HG03097 (cell line): ENCODE results near the gene CALM1.

Experiments
- ATAC-seq: cut with Tn5 transposase; IDR thresholded peaks from one replicate; pipeline ENCODE4 v1.9.1; 2021; ENCODE audit not compliant: unreplicated experiment, low FRiP score

Gene CALM1

DNA sequence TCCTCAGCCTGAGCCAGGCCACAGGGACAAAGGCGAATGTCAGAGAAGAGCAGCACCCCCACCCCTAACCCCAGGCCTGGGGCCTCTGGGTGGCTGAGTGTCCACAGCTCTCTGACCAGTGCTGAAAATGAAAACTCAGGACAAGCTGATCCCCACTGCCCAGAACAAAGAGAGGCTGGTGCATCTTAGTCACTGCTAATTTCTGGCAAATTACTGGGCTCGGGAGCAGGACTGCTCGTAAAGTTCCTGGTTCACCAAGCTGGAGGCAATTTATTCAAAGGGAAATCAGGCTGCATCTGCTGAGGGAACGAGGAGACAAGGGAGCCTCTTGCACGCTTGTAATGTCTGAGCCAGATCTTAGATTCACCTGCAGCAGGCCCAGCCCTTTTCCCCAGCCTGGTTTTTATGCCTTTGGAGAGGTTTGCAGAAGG lies 43.2 kb downstream of the CALM1 start:
- ATAC-seq, result no peak

DNA sequence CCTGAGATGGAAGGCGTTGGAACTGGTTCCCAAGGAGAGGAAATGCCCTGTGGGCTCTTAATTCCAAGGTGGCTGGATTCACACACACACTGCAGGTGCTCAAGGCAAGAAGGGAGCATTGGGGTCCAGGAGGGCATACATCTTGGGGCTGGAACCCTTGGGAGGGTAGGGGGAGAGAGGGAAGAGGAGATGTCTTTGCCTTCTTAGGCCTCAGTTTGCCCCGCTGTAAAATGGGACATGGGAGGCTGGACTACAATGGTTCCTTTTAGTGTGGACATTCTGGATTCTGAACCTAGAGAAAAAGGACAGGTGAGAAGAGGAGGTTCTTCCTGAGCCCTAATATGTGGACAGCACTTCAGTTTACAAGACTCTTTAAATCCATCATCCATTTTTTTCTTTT lies 43.8 kb downstream of the CALM1 start:
- ATAC-seq, result no peak

DNA sequence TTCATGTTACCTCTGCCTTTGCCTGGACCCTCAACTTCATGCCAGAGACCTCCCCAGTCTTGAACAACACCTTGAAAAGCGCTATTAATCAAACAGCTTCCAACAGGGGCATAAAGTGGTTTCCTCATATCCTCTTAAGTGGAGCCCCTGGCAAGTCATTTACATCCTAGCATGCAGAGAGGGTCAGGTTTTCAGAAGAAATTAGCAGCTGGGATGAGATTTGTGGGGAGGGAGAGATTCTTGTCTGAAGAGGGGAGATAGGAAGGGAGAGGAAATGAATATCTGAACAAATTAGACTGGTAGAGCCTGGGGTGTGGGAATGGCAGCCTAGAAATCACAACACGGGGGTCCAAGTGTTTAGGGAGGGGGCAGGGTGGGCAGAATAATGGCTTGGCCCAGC lies 45.6 kb downstream of the CALM1 start:
- ATAC-seq, result no peak

DNA sequence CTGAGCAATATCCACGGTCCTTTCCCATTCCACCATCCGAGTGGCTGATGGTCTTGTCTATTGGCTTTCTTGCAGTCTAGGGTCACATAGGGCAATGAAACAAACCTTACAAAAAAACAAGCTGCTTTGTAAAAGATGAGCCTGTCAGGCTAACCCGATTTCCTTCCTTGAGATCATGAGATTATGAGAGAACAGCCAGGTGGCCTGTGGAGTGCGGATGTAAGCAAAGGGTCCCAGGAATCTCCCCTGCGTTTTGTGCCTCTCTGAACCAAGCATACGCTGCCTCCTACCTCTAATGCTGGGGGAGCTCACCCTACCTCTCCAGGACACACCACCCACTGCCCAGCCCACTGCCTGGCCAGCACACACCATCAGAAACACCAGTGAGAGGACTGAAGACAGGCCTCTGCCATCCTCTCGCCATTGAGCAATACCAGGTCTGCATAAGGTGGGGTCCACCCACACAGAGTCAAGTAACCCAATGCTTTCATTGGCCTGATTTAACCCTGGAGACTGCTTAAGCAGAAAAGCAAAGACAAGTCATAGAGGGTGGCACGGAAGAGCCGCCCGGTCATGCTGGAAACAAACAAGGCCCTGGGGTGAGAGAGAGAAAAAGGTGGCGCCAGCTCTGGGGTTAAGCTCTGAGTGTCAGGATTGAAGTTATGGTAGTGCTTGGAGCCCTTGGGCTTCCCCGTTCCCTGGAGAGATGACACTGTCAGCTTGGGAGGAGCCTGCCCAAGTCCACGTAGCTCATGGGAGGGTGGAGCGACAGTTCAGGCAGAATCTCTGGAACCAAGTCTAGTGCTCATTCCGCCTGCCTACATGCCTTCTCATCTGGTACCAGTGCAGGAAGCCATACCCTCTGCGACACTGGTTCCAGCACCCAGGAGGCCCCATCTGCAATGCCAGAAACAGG lies 46.6 kb downstream of the CALM1 start:
- no peak for ATAC-seq

DNA sequence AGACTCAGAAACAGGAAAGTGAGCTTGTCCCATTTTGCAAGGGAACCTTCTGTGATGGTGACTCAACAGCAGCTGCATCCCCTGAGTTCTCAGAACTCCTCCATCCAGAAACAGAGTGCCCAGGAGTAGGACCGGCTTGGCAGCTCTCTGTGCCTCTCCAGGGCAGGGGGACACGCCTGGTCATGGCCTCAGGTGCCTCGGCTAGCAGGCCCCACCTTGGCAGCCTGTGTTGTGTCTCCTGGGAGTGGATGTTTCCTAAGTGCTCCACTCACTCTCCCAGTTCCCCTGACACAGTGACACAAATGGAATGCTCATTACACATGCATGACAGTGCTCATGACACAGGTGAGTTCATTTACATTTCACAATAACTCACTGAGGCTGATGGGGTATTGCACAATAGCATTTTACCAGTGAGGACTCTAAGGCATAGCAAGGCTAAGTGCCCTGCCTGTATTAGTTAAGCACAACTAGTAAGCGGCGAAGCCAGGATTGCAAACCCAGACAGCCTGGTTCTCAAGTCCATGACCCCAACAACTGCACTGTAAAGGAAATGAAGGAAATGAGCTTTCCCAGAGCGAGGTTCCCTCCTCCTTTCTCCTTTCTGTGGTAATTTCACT lies 47.4 kb downstream of the CALM1 start:
- ATAC-seq, result no peak

DNA sequence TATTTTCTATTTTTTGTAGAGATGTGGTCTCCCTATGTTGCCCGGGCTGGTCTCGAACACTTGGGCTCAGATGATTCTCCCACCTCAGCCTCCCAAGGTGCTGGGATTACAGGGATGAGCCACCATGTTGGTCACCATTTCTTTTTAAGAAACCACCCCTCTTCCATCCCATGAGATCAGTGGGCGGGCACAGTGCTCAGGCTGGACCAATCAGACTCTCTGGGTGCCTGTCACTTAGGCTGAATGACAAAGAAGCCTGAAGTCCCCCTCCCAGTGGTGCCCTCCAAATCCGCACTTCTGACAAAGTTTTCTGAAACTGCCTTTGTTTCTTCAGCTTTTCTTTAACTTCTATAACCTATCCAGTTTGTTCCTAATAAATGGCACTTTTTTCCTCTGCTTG lies 48.2 kb downstream of the CALM1 start:
- no peak for ATAC-seq

DNA sequence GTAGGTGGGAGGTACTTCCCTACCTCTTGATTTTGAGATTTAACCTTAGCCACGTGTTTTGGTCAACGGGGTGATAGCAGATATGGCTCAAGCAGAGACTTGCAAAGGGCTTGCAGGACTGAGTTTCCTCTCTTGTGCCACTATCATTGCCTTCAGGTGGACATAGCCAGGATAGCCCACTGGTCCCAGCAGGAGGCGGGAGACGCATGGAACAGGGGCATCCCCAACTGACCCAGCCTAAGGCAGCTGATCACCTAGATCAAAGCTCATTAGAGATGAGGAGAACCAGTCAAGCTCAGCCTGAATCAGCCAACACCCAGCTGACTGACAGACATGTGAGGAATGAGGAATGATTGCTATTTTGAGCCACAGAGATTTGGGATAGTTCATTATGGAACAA lies 49.6 kb downstream of the CALM1 start:
- ATAC-seq, result no peak

DNA sequence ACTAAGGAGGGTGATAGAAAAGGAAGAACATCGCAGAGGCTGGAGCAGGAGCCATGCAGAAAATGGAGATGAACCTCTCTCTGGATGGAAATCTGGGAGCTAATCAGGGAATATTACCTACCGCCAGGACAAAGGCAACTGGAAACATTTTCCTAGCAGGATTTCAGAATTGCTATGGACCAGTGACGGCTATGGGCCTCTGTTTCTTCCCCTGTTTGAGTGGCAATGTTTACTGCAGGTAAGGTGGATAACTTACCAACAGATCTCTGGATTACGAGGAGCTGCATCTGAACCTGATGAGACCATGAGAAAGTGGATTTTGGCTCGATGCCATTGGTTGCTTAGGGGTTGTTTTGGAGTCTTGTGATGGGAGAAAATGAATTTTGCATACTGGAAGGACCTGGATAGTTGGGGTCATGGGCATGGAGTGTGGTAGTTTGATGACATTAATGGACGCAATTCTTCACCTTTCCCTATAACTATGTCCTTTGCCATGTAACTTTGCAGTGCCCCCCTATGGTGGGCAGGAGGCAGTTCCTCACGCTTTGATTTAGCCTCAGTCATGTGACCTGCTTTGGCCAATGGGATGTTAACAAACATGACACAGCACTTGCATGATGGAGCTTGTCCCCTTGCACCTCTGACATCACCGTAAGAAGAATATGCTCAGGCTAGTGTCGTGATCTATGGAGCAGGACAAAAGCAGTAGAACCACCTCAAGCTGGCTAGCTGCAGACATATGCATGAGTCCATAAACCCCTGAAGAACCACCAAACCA lies 51.1 kb downstream of the CALM1 start:
- ATAC-seq, result no peak

DNA sequence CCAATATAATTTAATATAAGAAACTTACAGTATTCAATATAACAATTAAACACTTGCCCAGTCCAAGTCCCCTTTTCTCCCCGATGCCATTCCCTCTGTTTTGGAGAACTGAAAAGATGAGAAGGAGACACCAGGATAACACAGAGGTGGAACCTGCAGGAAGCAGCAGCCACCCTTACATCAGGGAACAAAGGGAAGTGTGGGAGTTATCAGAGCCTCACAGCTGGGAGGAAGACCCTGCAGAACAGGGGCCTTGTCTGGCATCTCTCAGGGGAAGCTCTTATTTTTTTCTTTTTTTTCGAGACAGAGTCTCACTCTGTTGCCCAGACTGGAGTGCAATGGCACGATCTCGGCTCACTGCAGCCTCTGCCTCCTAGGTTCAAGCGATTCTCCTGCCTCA lies 52.6 kb downstream of the CALM1 start:
- ATAC-seq, result no peak

DNA sequence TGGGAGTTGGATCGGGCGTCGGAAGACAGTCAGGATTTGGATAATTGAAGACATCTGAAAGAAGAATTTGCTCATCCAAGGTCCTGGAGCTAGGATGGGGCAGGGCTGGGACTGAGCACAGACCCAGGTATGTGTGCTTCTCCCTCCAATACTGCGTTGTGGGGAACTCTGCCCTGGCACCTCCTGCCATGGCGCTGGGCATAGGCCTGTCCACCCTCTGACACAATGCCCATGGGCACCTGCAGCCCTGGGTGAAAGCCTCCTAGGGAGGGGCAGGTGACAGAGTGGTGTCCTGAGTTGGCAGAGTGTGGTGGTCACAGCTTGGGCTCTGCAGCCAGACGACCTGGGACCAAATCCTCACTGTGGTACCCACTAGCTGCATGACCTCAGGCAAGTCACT lies 53.3 kb downstream of the CALM1 start:
- no peak for ATAC-seq

DNA sequence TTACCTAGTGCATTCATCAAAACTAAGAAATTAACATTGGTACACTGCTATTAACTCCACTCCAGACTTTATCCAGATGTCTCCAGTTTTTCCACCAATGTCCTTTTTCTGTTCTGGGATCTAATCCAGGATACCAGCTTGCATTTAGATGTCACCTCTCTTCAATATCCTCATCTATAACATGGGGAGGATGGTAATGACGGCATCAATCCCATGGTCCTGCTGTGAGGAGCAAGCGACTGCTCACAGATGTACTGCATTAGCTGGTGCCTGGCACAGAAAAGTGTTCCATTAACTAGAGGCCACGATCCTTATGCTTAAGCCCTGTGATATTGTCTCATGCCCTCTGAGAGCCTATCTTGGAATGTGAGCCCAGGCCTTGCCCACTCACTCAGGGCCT lies 53.8 kb downstream of the CALM1 start:
- no peak for ATAC-seq

DNA sequence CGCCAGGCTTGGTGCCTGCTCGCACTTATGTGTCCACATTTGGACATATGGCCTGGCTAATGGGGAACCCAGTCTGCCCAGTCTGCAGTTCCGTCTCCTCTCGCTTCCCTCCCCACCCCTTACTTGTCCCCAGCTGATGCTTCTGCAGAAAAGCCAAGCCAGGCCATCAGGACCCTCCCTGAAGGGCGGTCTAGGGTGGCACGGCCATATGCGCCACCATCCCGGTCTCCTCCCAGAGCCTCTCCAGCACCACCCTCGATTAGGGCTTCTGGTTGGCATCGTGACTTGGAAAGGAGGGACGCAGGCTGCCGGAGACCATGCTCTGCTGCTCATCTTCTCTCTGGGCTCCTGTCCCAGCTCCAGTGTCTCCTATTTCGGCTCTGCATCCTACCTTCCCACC lies 54.6 kb downstream of the CALM1 start:
- ATAC-seq, result no peak

DNA sequence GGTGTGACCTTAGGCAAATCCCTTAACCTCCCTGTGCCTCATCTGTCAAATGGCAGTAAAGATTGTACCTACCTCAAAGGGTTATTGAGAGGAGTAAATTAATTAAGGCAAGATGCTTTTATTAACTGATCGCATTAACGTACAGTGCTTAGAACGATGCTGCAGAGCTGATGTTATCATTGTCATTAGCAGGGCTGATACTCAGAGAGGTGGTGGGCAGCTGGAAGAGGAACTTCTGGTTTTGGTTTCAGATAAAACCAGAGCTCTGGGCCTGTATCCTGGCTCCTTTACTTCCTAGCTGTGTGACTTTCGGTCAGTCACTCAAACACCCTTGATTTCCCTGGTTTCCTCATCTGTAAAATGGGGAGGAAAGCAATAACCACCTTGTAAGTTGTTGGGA lies 55.1 kb downstream of the CALM1 start:
- ATAC-seq, result no peak

DNA sequence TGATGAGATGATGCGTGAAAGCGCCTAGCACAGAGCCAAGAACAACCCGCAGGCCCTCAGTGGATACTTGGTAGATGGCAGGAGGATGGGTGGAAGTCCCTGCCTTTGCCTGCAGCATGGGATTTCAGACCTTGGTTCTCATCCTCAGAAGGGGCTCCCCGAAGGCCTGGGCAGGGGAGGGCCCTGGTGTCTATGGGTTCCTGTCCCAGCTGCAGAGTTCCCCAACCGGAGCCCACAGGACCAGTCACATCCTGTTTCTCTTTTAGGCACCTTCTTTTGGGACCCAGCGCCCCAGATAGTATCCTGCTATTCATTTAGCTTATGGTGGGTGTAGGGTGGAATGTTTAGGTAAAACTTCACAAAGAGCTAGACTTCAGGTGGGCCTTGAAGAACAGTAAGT lies 55.5 kb downstream of the CALM1 start:
- no peak for ATAC-seq

DNA sequence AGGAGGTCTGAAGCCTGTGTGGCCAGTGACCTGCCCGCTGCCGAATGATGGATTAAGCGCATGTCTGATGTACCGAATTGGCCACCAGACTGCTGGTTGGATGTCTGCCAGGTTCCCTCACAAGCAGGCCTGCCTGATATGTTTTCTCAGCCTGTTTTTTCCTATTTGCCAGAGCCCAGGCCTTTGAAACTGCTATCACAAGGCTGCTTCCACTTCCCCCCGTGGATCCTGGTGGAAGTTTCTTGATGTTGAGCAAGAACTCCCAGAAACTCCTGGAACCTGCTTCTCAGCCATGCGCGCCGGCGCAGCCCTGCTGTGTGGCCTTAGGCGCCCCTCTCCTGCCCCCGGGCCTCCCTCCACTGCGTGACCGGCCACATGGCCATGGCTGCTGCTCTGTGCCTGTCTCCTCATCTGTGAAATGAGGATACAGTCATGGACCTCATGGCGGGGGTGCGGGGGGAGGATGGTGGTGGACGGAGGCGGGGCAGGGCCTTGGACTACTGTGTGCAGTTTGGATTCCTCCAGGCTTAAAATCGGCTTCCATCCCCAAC lies 56.6 kb downstream of the CALM1 start:
- ATAC-seq, result no peak

DNA sequence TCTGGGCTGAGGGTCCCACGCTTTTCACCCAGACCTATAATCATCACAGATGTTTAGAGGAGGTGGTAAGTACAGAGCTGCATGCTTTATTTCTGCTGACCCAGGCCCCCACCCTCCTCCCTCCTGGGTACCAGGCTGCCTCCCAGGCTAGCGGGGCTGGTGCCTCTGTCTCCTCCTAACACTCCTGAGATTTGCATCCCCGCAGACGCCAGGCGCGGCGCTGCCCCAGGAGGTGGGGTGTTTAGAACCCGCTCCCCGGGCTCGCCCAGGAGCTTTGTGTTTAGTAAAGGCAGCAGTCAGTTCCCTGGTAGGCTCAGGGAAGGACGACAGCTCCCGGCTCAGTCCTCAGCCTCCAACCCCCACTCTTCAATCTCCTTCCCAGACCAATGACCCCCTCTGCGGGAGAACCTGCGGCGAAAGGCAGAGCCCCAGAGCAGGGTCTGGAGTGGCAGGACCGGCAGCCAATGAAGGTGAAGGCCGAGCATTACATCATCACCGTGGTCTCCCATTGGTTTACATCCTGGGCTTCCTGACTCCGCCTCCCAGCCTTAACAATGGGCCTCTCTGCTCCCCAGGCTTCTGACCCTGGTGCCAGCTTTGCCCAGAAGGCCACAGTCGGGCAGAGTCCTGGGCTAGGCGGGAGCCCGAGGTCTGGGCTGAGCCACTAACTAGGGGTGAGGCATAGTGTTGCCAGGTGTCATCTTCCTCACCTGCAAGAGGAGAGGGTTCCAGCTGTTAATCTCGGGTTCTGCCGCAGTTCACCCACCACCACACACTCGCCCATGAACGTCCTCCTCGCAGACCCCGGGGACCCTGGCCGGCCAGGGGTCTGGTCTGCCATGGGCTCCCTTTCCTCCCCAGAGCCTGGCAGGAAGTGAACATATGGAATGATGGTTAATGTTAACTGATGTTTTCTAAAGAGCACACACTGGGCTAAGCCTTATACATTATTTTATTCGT lies 57.5 kb downstream of the CALM1 start:
- ATAC-seq, result no peak

DNA sequence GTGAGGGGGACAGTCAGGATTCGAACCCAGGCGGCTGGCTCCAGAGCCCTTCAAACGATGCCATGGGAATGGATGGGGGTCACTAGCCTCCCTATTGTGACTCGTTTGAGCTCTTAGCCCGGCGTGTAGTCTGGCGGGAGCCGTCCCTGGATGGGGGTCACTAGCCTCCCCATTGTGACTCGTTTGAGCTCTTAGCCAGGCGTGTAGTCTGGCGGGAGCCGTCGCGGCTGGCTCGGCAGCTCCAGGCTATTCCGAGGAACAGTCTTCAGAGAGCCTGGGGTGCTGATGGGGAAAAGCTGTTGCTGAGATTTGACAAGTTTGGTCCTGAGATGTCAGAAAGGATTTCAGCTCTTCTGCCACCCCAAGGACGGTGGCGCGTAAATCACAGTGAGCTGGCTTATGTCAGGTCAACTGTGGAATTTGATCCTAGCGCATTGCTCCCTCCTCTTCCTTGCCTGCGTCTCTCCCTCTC lies 58.3 kb downstream of the CALM1 start:
- no peak for ATAC-seq

DNA sequence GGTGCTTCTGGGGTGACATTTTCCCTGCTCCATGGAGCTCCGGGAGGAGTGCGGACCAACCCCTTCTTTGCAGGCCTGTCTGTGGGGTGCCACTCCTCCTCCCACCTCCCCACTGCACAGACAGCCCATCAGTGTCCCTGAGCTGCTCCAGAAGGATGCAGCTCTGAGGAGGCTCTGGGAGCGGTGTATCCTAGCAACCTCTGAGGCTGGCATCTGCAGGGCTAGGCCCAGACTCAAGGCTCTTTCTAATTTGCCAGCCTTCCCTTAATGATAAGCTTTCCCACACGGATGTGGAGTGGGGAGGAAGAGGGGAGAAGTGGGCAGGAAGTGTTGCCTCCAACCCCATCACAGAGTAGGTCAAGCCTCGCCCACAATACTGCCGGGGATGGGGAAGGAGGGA lies 59.7 kb downstream of the CALM1 start:
- ATAC-seq, result no peak

DNA sequence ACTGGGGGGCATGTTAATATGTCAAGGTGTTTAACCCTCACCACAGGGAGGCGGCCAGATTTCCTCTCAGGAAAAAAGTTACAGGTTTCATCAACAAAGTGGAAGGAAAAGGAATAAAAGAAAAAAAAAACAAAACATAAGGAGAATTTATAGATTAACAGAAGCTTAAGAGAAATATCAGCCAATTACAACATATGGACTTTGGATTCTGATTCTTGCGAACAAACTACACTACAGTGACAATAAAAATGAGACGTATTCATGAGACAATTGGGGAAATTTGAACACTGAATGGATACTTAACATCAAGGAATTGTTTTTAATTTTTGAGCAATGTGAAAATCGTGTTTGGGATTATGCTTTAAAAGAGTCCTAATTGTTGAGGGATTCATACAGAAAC lies 60.4 kb downstream of the CALM1 start:
- no peak for ATAC-seq
